Measurements from ENCODE around the gene NFAT5. TPM values are rescaled to one million over a fixed set of nuclear protein-coding genes. Genes with fewer than 3 reads are reported as not detected.

The NFAT5 gene
- polyA plus RNA-seq, 3 donors, result 2.4 to 6.9 (median 2.5) TPM

DNA sequence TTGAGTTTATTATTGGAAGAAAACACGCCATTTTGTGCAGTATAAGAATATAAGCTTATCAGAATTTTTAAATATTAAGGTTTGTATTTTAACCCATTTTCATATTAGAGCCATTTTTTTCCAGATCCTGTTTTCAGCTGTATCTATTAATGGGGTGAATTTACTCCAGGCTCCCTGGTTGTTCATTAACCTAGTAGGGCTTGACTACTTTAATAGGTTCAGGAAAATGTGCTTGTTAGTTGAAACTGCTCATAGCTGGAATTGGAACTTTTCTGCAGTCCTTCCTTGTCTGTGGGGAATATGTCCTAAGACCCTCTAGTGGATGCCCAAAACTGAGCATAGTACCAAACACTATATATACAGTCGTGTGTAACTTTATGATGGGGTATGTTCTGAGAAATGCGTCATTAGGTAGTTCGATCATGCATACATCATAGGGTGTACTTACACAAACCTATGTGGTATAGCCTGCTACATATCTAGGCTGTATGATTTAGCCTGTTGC, 28.0 kb downstream of the NFAT5 start:
- intact Hi-C loops (cut with micrococcal nuclease), result no loop called here
- H3K9me3 Mint-ChIP-seq, result peaks cover 0 to 4% (median 0%) of the 10 kb centered on the region in 7 donors
- H3K79me2 ChIP-seq (ENCODE audit: insufficient read depth, low read length), result peaks cover 24% of the 10 kb centered on the region
- H4K20me1 ChIP-seq (ENCODE audit: insufficient read depth, low read length), result peaks cover 99% of the 10 kb centered on the region
- no peak for DNase-seq
- no peak overlapping the region for H3K9ac ChIP-seq (ENCODE audit: insufficient read depth, low read length, poor library complexity, severe bottlenecking)
- H3K27ac ChIP-seq (ENCODE audit: low read depth in 1 of 2, low read length in 2 of 2), result no peak overlapping the region
- no peak overlapping the region for H3K4me2 ChIP-seq (replicated peaks; ENCODE audit: extremely low read depth, low read length, poor library complexity, severe bottlenecking)
- no peak overlapping the region for H3K4me3 ChIP-seq (replicated peaks in 1 of 3; ENCODE audit: low read depth in 2 of 3, low read length in 3 of 3)
- no peak overlapping the region for H3K27ac Mint-ChIP-seq
- H2AFZ ChIP-seq (ENCODE audit: insufficient read depth, low read depth, low read length, poor library complexity, severe bottlenecking), result no peak overlapping the region
- TF ChIP-seq, protein P1, sequence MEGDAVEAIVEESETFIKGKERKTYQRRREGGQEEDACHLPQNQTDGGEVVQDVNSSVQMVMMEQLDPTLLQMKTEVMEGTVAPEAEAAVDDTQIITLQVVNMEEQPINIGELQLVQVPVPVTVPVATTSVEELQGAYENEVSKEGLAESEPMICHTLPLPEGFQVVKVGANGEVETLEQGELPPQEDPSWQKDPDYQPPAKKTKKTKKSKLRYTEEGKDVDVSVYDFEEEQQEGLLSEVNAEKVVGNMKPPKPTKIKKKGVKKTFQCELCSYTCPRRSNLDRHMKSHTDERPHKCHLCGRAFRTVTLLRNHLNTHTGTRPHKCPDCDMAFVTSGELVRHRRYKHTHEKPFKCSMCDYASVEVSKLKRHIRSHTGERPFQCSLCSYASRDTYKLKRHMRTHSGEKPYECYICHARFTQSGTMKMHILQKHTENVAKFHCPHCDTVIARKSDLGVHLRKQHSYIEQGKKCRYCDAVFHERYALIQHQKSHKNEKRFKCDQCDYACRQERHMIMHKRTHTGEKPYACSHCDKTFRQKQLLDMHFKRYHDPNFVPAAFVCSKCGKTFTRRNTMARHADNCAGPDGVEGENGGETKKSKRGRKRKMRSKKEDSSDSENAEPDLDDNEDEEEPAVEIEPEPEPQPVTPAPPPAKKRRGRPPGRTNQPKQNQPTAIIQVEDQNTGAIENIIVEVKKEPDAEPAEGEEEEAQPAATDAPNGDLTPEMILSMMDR (IDR thresholded peaks at IDR 0.05), result no peak
- no peaks in the 10 kb centered on the region for H3K36me3 ChIP-seq (replicated peaks in 1 of 2; ENCODE audit: control insufficient read depth in 1 of 2, insufficient read depth in 2 of 2, low read length in 2 of 2)
- H3K4me1 Mint-ChIP-seq, result peaks cover 15% of the 10 kb centered on the region
- H3K27me3 ChIP-seq (ENCODE audit: control insufficient read depth in 2 of 2, insufficient read depth in 2 of 2, low read length in 2 of 2), result no peaks in the 10 kb centered on the region
- no CpG with 5 or more reads among the region's 4 CpGs for WGBS (ENCODE audit: insufficient coverage)
- peaks cover 8% of the 10 kb centered on the region in 2 donors for H3K36me3 Mint-ChIP-seq
- H3K27me3 Mint-ChIP-seq (ENCODE audit: low read depth in 3 of 3), result peaks cover 0 to 3% (median 0%) of the 10 kb centered on the region in 3 donors
- no peak overlapping the region for H3K4me3 Mint-ChIP-seq
- H3K9me3 ChIP-seq (replicated peaks in 1 of 2; ENCODE audit: control insufficient read depth in 1 of 2, insufficient read depth in 1 of 2, low read length in 2 of 2), result no peaks in the 10 kb centered on the region
- peaks cover 3 to 10% of the 10 kb centered on the region in 2 donors for H3K4me1 ChIP-seq (ENCODE audit: control insufficient read depth in 1 of 2, insufficient read depth in 2 of 2, low read length in 2 of 2)

DNA sequence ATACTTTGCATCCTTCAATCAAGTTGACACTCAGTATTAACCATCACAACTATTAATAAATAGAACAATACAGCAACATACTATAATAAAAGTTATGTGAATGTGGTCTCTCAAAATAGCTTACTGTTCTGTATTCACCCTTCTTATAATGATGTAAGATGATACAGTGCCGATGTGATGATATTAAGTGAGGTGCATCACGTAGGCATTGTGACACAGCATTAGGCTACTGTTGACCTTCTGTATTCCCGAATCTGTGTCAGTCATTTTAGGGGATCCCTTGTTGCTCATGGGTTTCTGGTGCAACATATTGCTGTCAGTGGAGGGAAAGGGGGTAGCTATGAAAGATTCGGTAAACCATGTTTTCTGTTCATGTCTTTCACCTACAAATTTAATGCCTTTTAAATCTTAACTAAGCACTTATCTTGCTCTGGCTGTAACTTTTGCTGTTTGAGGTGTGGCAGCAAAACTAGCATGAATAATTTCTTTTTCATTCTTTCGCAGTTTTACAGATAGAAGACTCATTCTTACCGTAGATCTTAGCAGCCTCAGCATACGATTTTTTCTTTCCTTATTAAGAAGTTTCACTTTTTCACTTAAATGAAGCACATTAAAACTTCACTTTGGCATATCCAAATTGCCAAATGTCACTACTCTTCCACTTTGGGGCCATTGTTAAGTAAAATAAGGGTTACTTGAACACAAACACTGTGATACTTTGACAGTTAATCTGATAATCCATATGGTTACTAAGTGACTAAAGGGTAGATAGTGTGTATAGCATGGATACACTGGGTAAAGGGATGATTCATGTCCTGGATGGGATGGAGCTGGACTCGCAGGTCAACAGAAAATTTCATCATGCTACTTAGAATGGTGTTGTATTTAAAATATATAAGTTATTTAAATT, 29.6 kb downstream of the NFAT5 start:
- Histone ChIP-seq H3K9ac (ENCODE audit: insufficient read depth, low read length, poor library complexity, severe bottlenecking) (no peak overlapping the region), H3K9me3 (replicated peaks in 1 of 2; ENCODE audit: control insufficient read depth in 1 of 2, insufficient read depth in 1 of 2, low read length in 2 of 2) (no peaks in the 10 kb centered on the region), H3K36me3 (replicated peaks in 1 of 2; ENCODE audit: control insufficient read depth in 1 of 2, insufficient read depth in 2 of 2, low read length in 2 of 2) (no peaks in the 10 kb centered on the region), H4K20me1 (ENCODE audit: insufficient read depth, low read length) (peaks cover 99% of the 10 kb centered on the region), H3K4me3 (replicated peaks in 1 of 3; ENCODE audit: low read depth in 2 of 3, low read length in 3 of 3) (no peak overlapping the region), H3K4me2 (replicated peaks; ENCODE audit: extremely low read depth, low read length, poor library complexity, severe bottlenecking) (no peak overlapping the region), H3K27me3 (ENCODE audit: control insufficient read depth in 2 of 2, insufficient read depth in 2 of 2, low read length in 2 of 2) (no peaks in the 10 kb centered on the region), H3K79me2 (ENCODE audit: insufficient read depth, low read length) (peaks cover 18% of the 10 kb centered on the region), H3K4me1 (ENCODE audit: control insufficient read depth in 1 of 2, insufficient read depth in 2 of 2, low read length in 2 of 2) (peaks cover 0 to 7% of the 10 kb centered on the region in 2 donors), H2AFZ (ENCODE audit: insufficient read depth, low read depth, low read length, poor library complexity, severe bottlenecking) (no peak overlapping the region), H3K27ac (ENCODE audit: low read depth in 1 of 2, low read length in 2 of 2) (no peak overlapping the region)
- WGBS (ENCODE audit: insufficient coverage), result 100% methylated on average over 2 of the region's 8 CpGs
- peaks cover 8% of the 10 kb centered on the region in 2 donors for H3K36me3 Mint-ChIP-seq
- TF ChIP-seq, protein P1 (IDR thresholded peaks at IDR 0.05), result no peak
- H3K27me3 Mint-ChIP-seq (ENCODE audit: low read depth in 3 of 3), result peaks cover 0 to 2% (median 0%) of the 10 kb centered on the region in 3 donors
- peaks cover 0 to 4% (median 0%) of the 10 kb centered on the region in 7 donors for H3K9me3 Mint-ChIP-seq
- H3K4me1 Mint-ChIP-seq, result peaks cover 15% of the 10 kb centered on the region
- intact Hi-C loops (cut with micrococcal nuclease), result no loop called here
- H3K4me3 Mint-ChIP-seq, result no peak overlapping the region
- DNase-seq, result no peak
- no peak overlapping the region for H3K27ac Mint-ChIP-seq

Data from CD14-positive monocyte (primary cell).